ENCODE measurements around the gene C1orf52.
A peak's percentile ranks its signal among the peaks of the same experiment; 100 is the strongest.

Gene C1orf52

DNA sequence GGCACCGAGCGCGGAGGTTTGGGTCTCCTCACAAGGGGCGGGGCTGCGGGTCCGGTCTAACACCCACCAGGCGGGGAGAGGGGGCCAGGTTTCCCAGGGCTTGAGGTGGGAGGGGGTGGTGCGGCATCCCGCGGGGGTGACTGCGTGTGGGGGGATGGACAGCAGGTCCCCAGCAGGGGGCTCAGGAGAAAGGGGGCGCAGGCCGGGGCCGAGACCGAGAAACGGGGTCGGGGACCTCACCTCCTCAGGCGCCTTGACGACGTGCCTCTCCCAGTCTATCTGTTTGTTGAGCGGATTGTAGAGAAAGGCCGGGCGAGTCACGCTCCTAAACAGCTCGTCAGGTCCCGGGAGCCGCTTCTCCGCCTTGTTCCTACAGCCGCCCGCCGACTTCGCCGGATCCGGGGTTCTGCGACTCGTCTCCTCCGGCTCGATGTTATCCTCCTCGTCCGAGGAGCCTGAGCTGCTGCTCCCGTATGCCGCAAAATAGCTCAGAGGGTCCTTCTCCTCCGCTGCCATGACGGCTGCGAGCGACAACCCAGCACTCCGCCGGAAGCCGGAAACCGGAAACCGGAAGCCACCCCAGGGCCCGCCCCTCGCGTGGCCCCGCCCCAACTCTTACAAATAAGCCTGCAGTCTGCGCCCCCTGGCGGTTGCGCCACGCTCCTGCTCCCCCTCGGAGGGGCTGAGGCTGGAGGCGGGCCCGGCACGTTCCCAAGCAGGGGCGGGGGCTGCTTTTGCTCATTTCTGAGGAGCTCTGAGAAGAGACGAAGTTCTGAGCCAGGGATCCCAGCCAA, at the start of gene C1orf52:
Gene C1orf52, minus strand, starts transcription at position 545 of the 794 bp plus-strand sequence. Its CDS starts 29 bp downstream, at position 516.
- DNase-seq (ENCODE audit: low read depth), result peak; percentile 98

DNA sequence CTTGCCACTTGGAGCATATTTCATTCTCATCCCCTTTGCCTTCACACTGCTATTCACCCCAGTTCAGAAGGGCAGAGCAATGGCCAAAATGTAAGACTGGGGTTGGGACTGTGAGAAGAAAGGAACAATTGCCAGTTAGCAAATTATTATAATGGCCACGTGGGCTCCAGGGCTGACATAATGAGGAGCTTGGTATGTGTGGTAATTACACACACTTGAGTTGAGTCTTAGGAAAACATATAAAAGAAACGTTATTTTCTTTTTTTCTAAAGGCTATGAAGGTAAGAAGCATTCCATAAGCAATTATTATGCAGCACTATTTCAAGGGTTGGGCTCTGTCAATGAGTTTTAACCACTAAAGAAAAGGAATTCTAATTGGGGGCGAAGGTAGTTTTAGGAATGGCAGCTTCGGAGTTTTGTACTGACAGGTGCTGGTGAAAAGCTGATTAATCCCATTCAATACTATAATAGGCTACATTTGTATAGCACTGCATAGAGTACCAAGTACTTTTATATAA, 49.4 kb upstream of the C1orf52 start:
- DNase-seq (ENCODE audit: low read depth), result no peak

DNA sequence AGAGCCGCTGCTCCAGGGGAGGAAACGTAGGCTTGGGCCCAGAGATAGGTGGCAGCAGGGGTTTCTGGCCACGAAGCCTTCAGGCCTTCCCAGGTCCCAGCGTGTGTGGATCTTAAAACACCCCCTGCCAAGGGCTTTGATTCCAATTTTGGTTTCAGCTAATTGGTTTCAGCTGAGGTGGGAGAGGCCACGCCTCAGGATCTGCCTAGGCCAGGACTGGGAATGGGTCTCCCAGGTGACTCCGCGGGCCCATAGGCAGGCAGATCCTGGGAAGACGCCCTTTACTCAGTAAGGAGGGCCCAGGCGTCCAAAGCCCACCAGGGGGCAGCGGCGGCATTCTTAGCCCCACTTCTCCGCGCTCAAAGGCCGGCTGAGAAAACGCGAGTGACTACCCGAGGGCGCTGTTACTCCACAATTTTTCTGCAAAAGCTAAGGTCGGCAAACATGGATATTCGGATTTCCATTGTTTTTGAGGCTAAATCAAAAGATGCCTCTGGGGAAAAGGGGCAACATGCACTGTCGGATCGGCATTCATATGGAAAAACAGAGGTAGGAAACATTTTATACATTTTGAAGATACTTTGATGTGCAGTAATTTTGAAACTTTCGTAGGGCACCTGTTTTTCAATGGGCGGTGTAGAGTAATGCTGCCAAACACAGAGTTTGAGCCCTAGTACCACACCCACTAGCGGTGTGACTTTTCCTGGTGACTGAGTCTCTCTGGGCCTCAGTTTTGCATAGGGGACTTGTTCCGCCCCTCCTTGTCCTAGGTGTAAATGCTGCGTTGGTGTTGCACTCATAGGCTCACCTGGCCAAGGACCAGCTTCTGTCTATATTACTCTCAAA, 48.7 kb upstream of the C1orf52 start:
- peak; percentile 41 for DNase-seq (ENCODE audit: low read depth)

DNA sequence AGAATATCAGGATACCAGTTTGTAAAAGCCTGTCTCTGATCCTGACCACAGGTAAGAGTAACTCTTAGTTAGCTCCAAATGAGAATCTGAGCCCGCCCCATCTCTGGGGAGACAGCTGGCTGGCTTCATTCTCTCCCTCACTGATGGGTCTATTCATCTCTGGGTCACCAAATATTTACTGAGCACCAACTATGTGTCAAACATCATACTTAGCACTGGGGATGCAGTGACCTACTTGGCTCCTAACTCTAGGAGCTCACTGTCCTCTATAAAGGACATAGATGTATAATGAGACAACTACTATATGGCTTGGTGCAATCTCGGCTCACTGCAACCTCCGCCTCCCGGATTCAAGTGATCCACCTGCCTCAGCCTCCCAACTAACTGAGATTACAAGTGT, 46.8 kb upstream of the C1orf52 start:
- DNase-seq (ENCODE audit: low read depth), result no peak

DNA sequence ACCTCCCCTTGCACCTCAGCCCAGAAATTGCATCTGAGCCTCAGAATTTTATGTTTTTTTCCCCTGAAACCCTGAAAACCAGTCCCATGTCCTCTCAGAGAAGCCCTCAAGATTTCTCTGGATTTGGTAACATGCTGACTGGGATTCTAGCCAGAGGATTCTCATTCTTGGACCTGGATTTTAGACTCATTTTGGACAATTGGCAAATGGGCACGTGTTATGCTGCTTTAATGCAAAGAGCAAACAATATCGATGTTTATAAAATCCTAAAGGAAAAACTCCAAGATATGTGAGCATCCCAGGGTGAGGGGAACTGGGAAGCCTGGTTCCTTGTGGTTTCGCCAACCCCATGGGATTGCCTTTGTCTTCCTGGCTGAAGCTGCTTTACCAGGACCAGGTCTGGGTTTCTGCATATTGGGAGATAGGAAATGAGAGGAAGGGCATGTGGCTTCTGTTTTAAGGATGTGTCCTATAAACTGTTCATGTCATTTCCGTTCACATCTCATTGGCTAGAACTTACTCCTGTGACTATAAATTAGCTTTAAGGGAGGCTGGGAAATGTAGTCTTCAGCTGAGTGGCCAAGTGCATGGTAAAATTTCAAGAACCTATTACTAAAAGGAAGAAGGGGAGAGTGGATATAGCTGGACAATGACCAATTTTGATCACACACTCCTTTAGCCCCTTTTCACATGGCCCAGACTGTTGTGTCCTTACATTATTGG, 44.1 kb upstream of the C1orf52 start:
- no peak for DNase-seq (ENCODE audit: low read depth)

DNA sequence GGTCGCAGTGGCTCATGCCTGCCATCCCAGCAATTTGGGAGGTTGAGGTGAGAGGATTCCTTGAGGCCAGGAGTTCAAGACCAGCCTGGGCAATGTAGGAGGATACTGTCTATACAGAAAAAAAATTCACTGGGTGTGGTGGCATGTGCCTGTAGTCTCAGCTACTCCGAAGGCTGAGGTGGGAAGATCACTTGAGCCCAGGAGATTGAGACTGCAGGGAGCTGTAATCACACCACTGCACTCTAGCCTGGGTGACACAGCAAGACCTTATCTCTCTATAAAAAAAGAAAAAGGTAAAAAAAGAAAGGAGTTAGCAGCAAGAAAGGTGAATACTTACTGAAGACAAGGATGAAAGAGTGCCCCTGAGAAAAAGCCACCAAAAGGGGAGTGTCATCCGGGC, 40.7 kb upstream of the C1orf52 start:
- DNase-seq (ENCODE audit: low read depth), result no peak

DNA sequence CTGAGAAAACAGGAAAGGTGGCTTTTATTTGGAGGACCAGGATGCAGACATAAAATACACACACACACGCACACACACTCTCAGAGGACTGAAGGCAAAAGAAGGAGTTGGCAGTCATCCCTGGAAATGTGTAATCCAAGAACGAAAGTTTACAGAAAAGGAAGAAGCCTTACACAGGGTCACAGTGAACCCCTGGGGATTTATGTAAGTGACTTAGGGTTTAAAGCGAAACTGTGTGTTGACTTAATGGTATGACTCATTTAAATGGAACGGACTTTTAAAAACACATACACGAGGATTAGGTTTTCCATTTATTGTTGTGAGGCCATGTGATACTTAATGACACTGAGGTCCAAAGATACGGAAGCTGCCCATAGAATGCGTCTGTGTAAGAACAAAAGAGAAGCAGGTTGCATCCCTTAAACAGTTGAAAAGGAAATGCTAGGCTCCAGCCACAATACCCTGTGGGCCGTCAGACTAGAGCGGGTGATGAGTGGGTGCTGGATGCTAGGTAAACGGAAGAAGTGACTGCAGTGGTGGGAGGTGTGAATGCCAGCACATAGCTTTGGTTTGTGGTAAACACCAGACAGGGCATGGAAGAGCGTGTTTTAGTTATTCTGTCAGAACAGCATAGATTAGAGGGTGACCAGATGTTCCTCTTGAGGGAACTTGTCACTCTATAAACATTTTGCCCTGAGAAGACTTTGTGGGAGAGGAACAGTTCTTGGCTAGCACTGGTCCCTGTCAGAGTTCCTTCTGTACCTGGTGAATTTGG, 38.6 kb upstream of the C1orf52 start:
- peak; percentile 21 for DNase-seq (ENCODE audit: low read depth)

DNA sequence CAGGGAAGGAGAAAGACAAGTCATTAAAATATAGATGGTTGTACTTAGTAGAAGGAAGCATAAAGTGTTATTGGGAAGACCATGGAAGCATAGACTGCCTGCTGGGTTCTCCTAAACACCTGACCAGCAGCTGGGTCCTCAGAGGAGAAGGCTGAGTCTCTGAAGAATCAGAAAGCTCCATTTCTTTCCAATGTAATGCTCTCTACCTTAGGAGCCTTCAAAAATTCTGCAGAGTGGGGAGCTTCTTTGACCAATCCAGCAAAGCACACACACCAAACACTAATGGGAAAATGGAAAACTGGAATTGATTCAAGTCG, 38.0 kb upstream of the C1orf52 start:
- DNase-seq (ENCODE audit: low read depth), result no peak

DNA sequence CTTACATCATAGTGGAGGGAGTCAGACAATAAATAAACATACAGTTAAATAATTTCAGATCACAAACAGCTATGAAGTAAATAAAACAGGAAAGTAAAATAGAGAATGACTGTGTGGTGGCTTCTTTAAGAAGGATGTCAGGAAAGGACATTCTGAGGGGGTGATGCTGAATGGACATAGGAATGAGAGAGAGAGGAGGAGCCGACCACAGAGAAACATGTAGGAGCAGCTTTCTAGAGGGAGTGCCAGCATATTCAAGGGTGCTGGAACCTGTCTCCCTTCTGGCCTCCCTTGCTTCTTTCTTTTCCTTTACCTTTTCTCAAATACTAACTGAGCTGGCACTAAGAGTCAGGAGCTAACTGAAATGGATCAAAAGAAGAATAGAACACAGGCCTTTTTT, 37.5 kb upstream of the C1orf52 start:
- DNase-seq (ENCODE audit: low read depth), result no peak

DNA sequence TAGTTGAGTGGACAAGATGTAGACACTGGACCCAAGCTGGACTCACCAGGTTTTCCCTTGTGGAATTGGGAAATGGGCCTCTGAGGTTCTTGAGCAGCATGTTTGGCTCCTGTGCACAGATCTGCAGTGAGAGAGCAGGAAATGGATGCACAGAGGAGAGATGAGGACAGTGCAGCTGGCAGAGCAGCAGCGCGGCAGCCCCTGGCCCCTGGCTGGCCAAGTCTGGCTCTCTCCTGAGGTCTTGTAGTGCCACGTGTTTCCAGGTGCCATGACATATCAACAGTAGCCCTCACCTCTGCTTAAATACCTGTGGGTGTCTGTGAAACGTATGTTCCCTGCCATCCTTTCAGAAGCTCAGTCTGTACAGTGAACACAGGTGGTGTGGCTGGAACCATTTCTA, 36.2 kb upstream of the C1orf52 start:
- no peak for DNase-seq (ENCODE audit: low read depth)

DNA sequence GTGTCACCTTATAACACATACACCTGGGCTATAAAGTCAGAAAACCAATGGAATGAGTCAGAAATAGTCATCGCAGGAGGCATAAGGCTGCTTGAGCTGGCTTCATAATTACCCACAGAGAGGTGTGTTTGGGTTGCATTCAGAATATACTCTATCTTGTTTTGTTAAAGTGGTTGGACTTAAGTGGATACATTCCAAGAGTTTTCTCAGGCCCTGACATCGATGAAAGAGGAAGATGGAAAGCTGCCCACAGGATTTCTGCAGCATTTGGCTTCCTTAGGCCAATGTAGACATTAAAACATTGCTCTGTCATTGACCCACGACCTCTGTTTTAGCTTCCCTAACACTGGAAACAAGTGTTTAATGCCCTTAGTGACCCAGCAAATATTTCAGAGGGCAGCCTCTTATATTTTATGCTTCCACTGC, 35.6 kb upstream of the C1orf52 start:
- no peak for DNase-seq (ENCODE audit: low read depth)

DNA sequence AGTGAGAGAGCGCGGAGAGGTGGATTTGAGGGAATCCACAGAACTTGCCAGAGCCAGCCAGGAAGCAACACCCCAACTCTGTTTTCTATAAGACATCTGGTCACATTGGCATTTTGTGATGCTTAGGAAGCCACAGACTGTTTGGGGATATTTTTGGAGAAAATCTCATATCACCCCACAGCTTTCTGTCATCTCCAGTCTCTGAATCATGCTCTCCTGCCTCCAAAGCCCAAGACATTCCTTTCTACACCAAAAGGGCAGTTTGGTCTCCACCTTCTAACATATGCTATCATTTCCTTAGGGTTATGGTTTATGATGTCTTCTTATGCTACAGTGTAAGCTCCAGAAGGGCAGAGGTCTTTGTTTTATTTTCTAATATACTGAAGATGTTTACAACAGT, 31.4 kb upstream of the C1orf52 start:
- DNase-seq (ENCODE audit: low read depth), result no peak

DNA sequence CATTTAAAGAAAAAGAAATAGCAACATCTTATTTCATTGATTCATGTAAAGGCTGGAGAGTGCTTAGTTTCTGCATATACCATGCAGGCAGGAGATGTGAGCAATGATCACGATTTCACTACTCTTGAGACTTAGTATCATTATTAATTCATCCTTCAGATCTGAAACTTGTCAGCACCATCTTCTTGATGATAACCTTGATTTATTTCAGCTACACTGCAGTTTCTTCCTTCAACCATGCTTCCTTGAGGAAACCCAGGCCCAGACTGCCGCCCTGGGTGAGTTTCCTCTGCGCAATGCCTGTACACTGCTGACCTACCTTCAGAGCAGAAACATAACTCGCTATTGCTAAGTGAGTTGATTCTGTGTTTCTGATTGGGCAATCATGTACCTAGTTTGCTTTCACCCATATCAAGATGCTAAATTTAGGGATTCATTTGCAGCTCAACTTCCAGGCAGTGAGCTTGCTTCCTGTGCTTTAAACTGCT, 30.4 kb upstream of the C1orf52 start:
- DNase-seq (ENCODE audit: low read depth), result no peak

DNA sequence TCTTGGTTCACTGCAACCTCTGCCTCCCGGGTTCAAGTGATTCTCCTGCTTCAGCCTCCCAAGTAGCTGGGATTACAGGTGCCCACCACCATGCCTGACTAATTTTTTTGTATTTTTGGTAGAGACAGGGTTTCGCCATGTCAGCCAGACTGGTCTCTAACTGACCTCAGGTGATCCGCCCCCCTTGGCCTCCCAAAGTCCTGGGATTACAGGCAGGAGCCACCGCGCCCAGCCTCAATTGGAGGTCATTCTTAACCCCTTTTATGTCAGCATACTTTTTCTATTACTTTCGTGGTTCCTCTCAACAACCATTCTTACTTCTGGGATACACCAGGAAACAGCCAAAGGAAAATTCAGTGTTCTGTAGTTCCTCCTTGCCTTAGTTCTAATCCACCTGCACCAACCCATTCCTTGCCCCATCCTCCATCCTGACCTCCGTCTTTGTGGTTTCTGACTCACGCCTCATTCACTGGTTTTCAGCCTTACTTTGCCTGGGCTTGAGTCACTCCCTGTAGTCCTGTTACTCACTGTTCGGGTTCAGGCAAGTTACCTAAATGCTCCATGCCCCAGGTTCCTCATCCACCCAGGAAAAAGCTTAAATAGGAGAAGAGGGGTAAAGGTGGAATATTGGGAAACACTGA, 29.9 kb upstream of the C1orf52 start:
- DNase-seq (ENCODE audit: low read depth), result no peak

DNA sequence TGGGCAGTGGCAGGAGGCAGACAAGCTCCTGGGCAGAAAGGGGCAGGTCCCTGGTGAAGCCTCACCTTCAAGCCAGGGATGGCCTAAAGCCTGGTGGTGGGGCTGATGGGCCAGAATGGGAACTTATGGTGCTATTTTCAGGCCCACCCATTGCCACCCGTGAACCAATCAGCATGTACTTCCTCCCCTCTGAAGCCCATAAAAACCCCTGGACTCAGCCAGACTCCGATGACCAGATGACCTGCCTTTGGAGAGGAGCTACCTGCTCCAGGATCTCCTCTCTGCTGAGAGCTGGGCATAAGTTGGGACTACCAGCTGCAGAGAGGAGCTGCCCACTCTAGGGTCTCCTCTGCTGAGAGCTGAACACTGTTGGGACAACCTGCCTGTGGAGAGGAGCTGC, 24.7 kb upstream of the C1orf52 start:
- no peak for DNase-seq (ENCODE audit: low read depth)

DNA sequence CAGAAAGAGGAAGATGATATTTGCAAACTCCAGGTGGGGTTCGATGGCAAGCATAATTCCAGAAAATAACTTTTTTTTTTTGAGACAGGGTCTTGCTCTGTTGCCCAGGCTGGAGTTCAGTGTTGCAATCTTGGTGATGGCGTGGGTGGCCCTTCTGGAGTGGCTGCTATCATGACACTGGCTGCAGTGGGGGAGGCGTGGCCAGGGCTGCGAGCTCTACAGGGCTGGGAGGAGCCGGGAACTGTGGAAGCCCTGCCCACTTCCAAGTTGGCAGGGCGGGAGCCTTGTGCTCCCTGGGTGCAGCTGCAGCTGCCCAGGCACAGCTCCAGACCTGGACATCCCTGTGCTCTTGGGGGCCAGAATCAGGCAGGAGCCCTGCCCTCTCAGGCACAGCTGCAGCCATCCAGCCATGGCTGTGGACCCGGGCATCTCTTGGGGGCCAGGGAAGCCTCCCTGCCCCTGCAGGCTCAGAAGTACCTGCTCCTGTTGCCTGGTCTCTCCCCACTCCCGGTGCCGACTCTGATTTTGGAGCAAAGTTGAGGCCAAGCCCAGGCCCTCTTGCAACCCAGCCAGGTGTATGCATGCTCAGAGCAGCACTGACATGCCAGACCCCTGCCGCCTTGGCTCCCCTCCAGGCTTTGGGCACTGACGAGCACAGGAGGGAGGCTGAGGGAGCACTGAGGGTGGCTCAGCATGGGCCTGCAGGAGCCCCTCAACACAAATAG, 24.2 kb upstream of the C1orf52 start:
- no peak for DNase-seq (ENCODE audit: low read depth)

DNA sequence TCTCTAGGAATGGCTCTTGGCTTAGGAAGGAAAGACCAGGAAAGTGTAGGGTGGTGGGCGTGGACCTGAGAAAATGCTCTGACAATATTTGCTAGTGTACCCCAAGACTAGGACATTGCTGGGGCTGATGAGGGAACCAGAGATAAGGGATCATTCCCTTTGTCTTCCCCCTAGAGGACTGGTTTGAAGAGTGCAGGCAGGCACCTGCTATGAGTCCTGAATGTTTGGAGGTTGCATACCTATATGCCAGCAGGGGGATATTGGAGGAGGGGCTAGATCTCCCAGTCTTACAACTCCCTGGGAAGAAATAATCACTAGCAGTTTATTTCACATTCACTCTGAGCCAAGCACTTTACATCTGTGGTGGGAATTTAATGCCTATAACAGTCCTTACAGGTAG, 23.0 kb upstream of the C1orf52 start:
- DNase-seq (ENCODE audit: low read depth), result no peak

DNA sequence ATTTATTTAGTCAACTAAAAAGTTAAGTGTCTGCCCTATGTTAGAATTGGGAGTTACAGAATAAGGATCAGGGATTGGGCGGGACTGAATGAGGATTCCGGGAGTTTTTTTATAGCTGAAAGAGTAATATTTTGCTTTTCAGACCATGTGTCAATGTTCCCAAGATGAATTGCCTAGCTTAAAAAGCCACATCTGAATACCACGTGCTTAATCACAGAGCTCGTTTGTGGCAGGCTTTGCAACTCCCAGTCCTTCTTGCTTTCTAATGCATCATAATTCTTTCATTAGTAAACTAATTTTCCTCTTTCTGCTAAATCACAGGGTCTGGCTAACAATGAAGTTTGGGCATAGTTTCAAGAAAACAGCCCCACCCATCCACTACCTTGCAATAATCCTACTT, 21.2 kb upstream of the C1orf52 start:
- no peak for DNase-seq (ENCODE audit: low read depth)

DNA sequence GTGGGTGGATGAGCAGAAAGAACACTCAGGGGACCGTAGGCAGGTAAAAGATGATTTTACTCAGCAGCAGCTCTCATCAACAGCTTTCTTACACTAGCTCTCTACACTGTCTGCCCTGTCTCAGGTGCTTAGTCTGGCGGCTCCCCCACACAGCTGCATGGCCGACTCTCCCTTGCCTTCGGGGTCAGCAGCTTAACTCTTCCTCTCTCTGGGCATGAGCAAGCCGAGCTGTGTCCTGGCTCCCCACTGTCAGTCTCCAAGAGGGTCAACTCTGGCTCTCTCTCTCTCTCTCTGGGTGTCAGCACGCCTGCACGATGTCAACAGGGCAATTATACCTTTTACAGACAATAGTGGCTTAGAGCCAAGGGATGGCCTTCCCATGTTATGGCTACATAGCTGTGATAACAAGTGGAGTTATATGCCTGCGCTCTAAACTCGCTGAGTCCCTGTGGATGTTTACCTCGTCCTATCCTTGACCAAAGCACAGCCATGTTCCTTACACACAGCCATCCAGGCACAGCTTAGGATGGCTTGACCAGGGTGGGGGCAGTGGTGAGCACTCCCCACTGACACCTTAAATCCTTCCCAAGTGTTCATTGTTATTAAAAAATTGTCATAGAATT, 20.1 kb upstream of the C1orf52 start:
- DNase-seq (ENCODE audit: low read depth), result no peak

DNA sequence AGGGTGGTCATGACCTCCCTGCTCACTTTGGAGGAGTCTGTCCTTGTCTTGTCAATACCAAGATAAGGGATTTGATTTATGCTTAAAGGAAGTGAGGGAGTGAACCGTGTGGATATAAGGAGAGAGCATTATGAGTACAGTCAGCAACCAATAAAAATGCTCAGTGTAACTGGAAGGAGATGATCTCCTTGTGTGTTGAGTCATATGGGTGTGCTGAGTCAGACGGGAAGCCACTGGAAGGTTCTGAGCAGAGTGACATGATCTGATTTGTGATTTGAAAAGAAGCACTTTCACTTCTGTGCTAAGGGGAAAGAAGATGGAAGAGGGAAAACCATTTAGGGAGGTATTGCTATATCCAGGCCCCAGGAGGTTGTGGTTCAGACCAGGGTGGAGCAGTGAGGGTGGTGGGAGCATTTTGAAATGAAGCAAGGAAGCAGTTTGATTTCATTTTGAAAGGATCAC, 19.4 kb upstream of the C1orf52 start:
- DNase-seq (ENCODE audit: low read depth), result no peak
